ENCODE results near the gene PIP5K1B. TPM values are rescaled to one million over a fixed set of nuclear protein-coding genes. Genes with fewer than 3 reads are reported as not detected.

PIP5K1B gene
- total RNA-seq, 1 experiment from 2014 or later: 2.5 TPM

- Mint-ChIP-seq H3K4me3 (no peak overlapping the region), H3K4me1 (peaks cover 61 to 71% of the 10 kb centered on the region in 2 experiments), H3K27ac (peak overlapping the region in 2 of 3 experiments; percentile 51 to 93; a peak in 5 of 7 replicates), H3K9me3 (no peaks in the 10 kb centered on the region), H3K36me3 (ENCODE audit: insufficient read depth in 1 of 3, low read depth in 3 of 3) (no peaks in the 10 kb centered on the region), H3K27me3 (ENCODE audit: low read depth) (no peaks in the 10 kb centered on the region; the same call in 1 of the 2 replicates)
- no peaks in the 10 kb centered on the region for H4K20me1 ChIP-seq (ENCODE audit: control insufficient read depth, insufficient read depth, insufficient read length)
- no peak overlapping the region for H2AK5ac ChIP-seq (ENCODE audit: insufficient read length, low read length)
- H2BK120ac ChIP-seq (ENCODE audit: low read depth, low read length, poor library complexity, severe bottlenecking): no peak overlapping the region
- no peak overlapping the region for H2BK20ac ChIP-seq (ENCODE audit: low read depth, low read length, poor library complexity, severe bottlenecking)
- no peak overlapping the region for H3K18ac ChIP-seq (ENCODE audit: insufficient read length, low read depth, low read length)
- no peaks in the 10 kb centered on the region for H3K27me3 ChIP-seq (ENCODE audit: insufficient read depth, low read length)
- no peak for TF ChIP-seq CTCF (conservative IDR thresholded peaks at IDR 0.05)
- H3K4me1 ChIP-seq (ENCODE audit: insufficient read depth, low read length): peaks cover 16% of the 10 kb centered on the region
- H4K5ac ChIP-seq (ENCODE audit: insufficient read length, low read depth, low read length): no peak overlapping the region
- H3K9ac ChIP-seq (ENCODE audit: extremely low read depth, insufficient read length, low read length): no peak overlapping the region
- H4K8ac ChIP-seq (replicated peaks; ENCODE audit: insufficient read length, low read depth, low read length): no peak overlapping the region
- H2BK5ac ChIP-seq (ENCODE audit: insufficient read length, low read length): no peak overlapping the region
- H3K79me2 ChIP-seq (ENCODE audit: insufficient read depth, low read length): no peaks in the 10 kb centered on the region
- no CpG with 5 or more reads among the region's 2 CpGs for WGBS (ENCODE audit: extremely low coverage, insufficient read length, low lambda C conversion rate)
- no peak overlapping the region for H3T11ph ChIP-seq (ENCODE audit: low read length)
- no peak overlapping the region for H2AFZ ChIP-seq (ENCODE audit: low read length)
- H3K14ac ChIP-seq (ENCODE audit: insufficient read depth, low read length): no peak overlapping the region
- H3K23ac ChIP-seq (ENCODE audit: insufficient read length, low read depth, low read length): no peak overlapping the region
- DNase-seq: no peak
- no peaks in the 10 kb centered on the region for H3K9me3 ChIP-seq (ENCODE audit: control insufficient read depth, low read depth, low read length)
- no peak overlapping the region for H3K4ac ChIP-seq (ENCODE audit: low read depth, low read length)
- no peak overlapping the region for H3K4me2 ChIP-seq (ENCODE audit: insufficient read depth, insufficient read length, low read length)
- no peak overlapping the region for H2BK12ac ChIP-seq (ENCODE audit: insufficient read length, low read depth, low read length)
- H3K27ac ChIP-seq (ENCODE audit: insufficient read length, low read depth, low read length): no peak overlapping the region
- H4K91ac ChIP-seq (ENCODE audit: insufficient read length, low read depth, low read length): no peak overlapping the region
- no peak overlapping the region for H3K56ac ChIP-seq (ENCODE audit: insufficient read length, low read depth, low read length)
- H2BK15ac ChIP-seq (ENCODE audit: low read depth, low read length): no peak overlapping the region
- H3K23me2 ChIP-seq (ENCODE audit: insufficient read length, low read depth, low read length, poor library complexity, severe bottlenecking): no peaks in the 10 kb centered on the region
- H3K79me1 ChIP-seq (ENCODE audit: insufficient read depth, low read depth, low read length, poor library complexity, severe bottlenecking): no peaks in the 10 kb centered on the region
Measured at GRCh38 chr9:68950689-68951088, 245.6 kb downstream of the PIP5K1B start.
